Stimulated activated effector memory CD8-positive, alpha-beta T cell treated with anti-CD3 and anti-CD28 coated beads, Interleukin-12 subunit alpha, Interleukin-12 subunit beta, amount 100 ng/mL, for 72 hours (primary cell): ENCODE results near the gene LIPA.
"Not testable (repeated sequence)": the region's sequence is repeated elsewhere in the genome, so short reads cannot be mapped to it uniquely, and the experiment has no call there.

Experiments used
- ATAC-seq: fragments of 150-1000 bp; cut with Tn5 transposase; 2 replicates; pipeline ENCODE4 v1.10.0; 2021
- DNase-seq, 2 donors: peaks; one replicate each; pipeline ENCODE4 v3.0.0; 2021 to 2022; ENCODE audit warnings: low spot score in 2 of 2
- H3K27ac Mint-ChIP-seq: one replicate; pipeline ENCODE4 v1.8.0; 2022; ENCODE audit warnings: mild to moderate bottlenecking, mixed read lengths
- H3K36me3 Mint-ChIP-seq: one replicate; pipeline ENCODE4 v1.8.0; 2022; ENCODE audit warnings: mild to moderate bottlenecking, mixed read lengths
- H3K4me1 Mint-ChIP-seq: one replicate; pipeline ENCODE4 v1.8.0; 2022; ENCODE audit warnings: mixed read lengths
- H3K4me3 Mint-ChIP-seq: one replicate; pipeline ENCODE4 v1.8.0; 2022; ENCODE audit warnings: mild to moderate bottlenecking, mixed read lengths
- H3K9me3 Mint-ChIP-seq: one replicate; pipeline ENCODE4 v1.8.0; 2022; ENCODE audit warnings: mixed read lengths

LIPA gene

GRCh38 chr10:89256962-89257361 is 5.4 kb upstream of the LIPA start:
- Mint-ChIP-seq H3K27ac (no peak overlapping the region), H3K36me3 (no peaks in the 10 kb centered on the region), H3K9me3 (no peaks in the 10 kb centered on the region), H3K4me3 (no peak overlapping the region), H3K4me1 (peaks cover 22% of the 10 kb centered on the region)
- ATAC-seq (no peak), DNase-seq (no peak)

GRCh38 chr10:89256340-89256739 is 4.8 kb upstream of the LIPA start:
- Mint-ChIP-seq H3K36me3 (no peaks in the 10 kb centered on the region), H3K4me1 (peaks cover 22% of the 10 kb centered on the region), H3K9me3 (no peaks in the 10 kb centered on the region), H3K27ac (no peak overlapping the region), H3K4me3 (no peak overlapping the region)
- DNase-seq, result no peak
- ATAC-seq, result no peak

GRCh38 chr10:89255793-89256192 is 4.2 kb upstream of the LIPA start:
- H3K4me3 Mint-ChIP-seq, result no peak overlapping the region

GRCh38 chr10:89255091-89255579 is 3.6 kb upstream of the LIPA start:
- H3K4me1 Mint-ChIP-seq, result peaks cover 21% of the 10 kb centered on the region
- H3K27ac Mint-ChIP-seq, result peak overlapping the region; percentile 26
- not testable (repeated sequence) for H3K36me3 Mint-ChIP-seq, H3K4me3 Mint-ChIP-seq, DNase-seq, H3K9me3 Mint-ChIP-seq, ATAC-seq

More at GRCh38 chr10:89255793-89256192, 4.2 kb upstream of the LIPA start:
- Mint-ChIP-seq H3K27ac (no peak overlapping the region), H3K9me3 (no peaks in the 10 kb centered on the region), H3K4me1 (peaks cover 24% of the 10 kb centered on the region), H3K36me3 (no peaks in the 10 kb centered on the region)
- ATAC-seq (no peak), DNase-seq (no peak)

GRCh38 chr10:89252225-89252585 is 630 bp upstream of the LIPA start:
- peaks cover 29% of the 10 kb centered on the region for H3K4me1 Mint-ChIP-seq
- peaks cover 6% of the 10 kb centered on the region for H3K36me3 Mint-ChIP-seq
- peak overlapping the region; percentile 83 for H3K27ac Mint-ChIP-seq
- DNase-seq, result no peak
- H3K4me3 Mint-ChIP-seq, result peak overlapping the region; percentile 84
- H3K9me3 Mint-ChIP-seq, result no peaks in the 10 kb centered on the region
- no peak for ATAC-seq

- H3K4me3 Mint-ChIP-seq, result peak overlapping the region; percentile 84
- DNase-seq (no peak), ATAC-seq (no peak)
- peaks cover 10% of the 10 kb centered on the region for H3K36me3 Mint-ChIP-seq
- peak overlapping the region; percentile 83 for H3K27ac Mint-ChIP-seq
- H3K9me3 Mint-ChIP-seq, result no peaks in the 10 kb centered on the region
- H3K4me1 Mint-ChIP-seq, result peaks cover 29% of the 10 kb centered on the region
Measured at GRCh38 chr10:89250865-89251408, 638 bp downstream of the LIPA start.

GRCh38 chr10:89248990-89249389 is 2.6 kb downstream of the LIPA start:
- Mint-ChIP-seq H3K27ac (no peak overlapping the region), H3K4me3 (peak overlapping the region; percentile 5), H3K36me3 (peaks cover 22% of the 10 kb centered on the region), H3K4me1 (peaks cover 16% of the 10 kb centered on the region), H3K9me3 (no peaks in the 10 kb centered on the region)
- no peak for ATAC-seq
- DNase-seq, result no peak

- H3K9me3 Mint-ChIP-seq, H3K4me3 Mint-ChIP-seq, H3K27ac Mint-ChIP-seq, ATAC-seq, DNase-seq: not testable (repeated sequence)
- Mint-ChIP-seq H3K36me3 (peaks cover 22% of the 10 kb centered on the region), H3K4me1 (peaks cover 16% of the 10 kb centered on the region)
Measured at GRCh38 chr10:89247623-89248022, 4.0 kb downstream of the LIPA start.

GRCh38 chr10:89245802-89246201 is 5.8 kb downstream of the LIPA start:
- Mint-ChIP-seq H3K4me1 (peaks cover 10% of the 10 kb centered on the region), H3K9me3 (no peaks in the 10 kb centered on the region), H3K27ac (no peak overlapping the region)

GRCh38 chr10:89242840-89243568 is 8.6 kb downstream of the LIPA start:
- peaks cover 5% of the 10 kb centered on the region for H3K4me1 Mint-ChIP-seq
- H3K36me3 Mint-ChIP-seq, result peaks cover 21% of the 10 kb centered on the region
- DNase-seq (no peak), ATAC-seq (no peak)
- H3K4me3 Mint-ChIP-seq, result no peak overlapping the region
- no peaks in the 10 kb centered on the region for H3K9me3 Mint-ChIP-seq
- no peak overlapping the region for H3K27ac Mint-ChIP-seq

More at GRCh38 chr10:89245802-89246201, 5.8 kb downstream of the LIPA start:
- ATAC-seq, result no peak
- Mint-ChIP-seq H3K36me3 (peaks cover 22% of the 10 kb centered on the region), H3K4me3 (no peak overlapping the region)
- no peak for DNase-seq

GRCh38 chr10:89242345-89242684 is 9.3 kb downstream of the LIPA start:
- no peak overlapping the region for H3K4me3 Mint-ChIP-seq
- H3K36me3 Mint-ChIP-seq, result peaks cover 21% of the 10 kb centered on the region
- H3K27ac Mint-ChIP-seq, result no peak overlapping the region
- H3K4me1 Mint-ChIP-seq, result peaks cover 5% of the 10 kb centered on the region
- no peaks in the 10 kb centered on the region for H3K9me3 Mint-ChIP-seq
- ATAC-seq (no peak), DNase-seq (no peak)

- Mint-ChIP-seq H3K4me3 (no peak overlapping the region), H3K9me3 (no peaks in the 10 kb centered on the region), H3K27ac (no peak overlapping the region), H3K36me3 (peaks cover 21% of the 10 kb centered on the region), H3K4me1 (peaks cover 5% of the 10 kb centered on the region)
- ATAC-seq (peak; percentile 46), DNase-seq (no peak)
Measured at GRCh38 chr10:89241486-89242344, 9.9 kb downstream of the LIPA start.

- H3K36me3 Mint-ChIP-seq, result peaks cover 23% of the 10 kb centered on the region
- ATAC-seq (no peak), DNase-seq (no peak)
- H3K4me3 Mint-ChIP-seq, result no peak overlapping the region
- H3K9me3 Mint-ChIP-seq, result no peaks in the 10 kb centered on the region
- H3K27ac Mint-ChIP-seq, result no peak overlapping the region
- peaks cover 5% of the 10 kb centered on the region for H3K4me1 Mint-ChIP-seq
Measured at GRCh38 chr10:89241026-89241425, 10.5 kb downstream of the LIPA start.

GRCh38 chr10:89240519-89240918 is 11.1 kb downstream of the LIPA start:
- ATAC-seq, result no peak
- no peak overlapping the region for H3K4me3 Mint-ChIP-seq
- peaks cover 21% of the 10 kb centered on the region for H3K36me3 Mint-ChIP-seq
- H3K4me1 Mint-ChIP-seq, result peaks cover 7% of the 10 kb centered on the region
- no peak for DNase-seq
- H3K9me3 Mint-ChIP-seq, result no peaks in the 10 kb centered on the region
- no peak overlapping the region for H3K27ac Mint-ChIP-seq

GRCh38 chr10:89238956-89239644 is 12.5 kb downstream of the LIPA start:
- Mint-ChIP-seq H3K9me3 (no peaks in the 10 kb centered on the region), H3K27ac (no peak overlapping the region), H3K36me3 (peaks cover 18% of the 10 kb centered on the region), H3K4me3 (no peak overlapping the region), H3K4me1 (peaks cover 16% of the 10 kb centered on the region)
- ATAC-seq (peak; percentile 45), DNase-seq (no peak)
